Thyroid gland (tissue), 4 donors: Measurements from ENCODE around the gene VENTX. TPM values are rescaled to one million over a fixed set of nuclear protein-coding genes. Genes with fewer than 3 reads are reported as not detected.

ENCODE experiments used
- DNase-seq, 2 donors: peaks; one replicate each; pipeline ENCODE4 v3.0.0-alpha.2; 2019
- H3K27ac ChIP-seq, 3 donors: fragments of 200-600 bp; sonication (generic); 1 replicate in 2 of 3; 2 replicates in 1 of 3; pipeline ENCODE4 v1.5.1; 2016 to 2019; ENCODE audit warnings: mild to moderate bottlenecking in 1 of 3, moderate library complexity in 1 of 3
- H3K27me3 ChIP-seq: fragments of 200-600 bp; sonication (generic); one replicate; pipeline ENCODE4 v1.5.1; 2019
- H3K36me3 ChIP-seq, 2 donors: fragments of 200-600 bp; sonication (generic); one replicate each; pipeline ENCODE4 v1.5.1; 2016 to 2019
- H3K4me1 ChIP-seq, 2 donors: fragments of 200-600 bp; sonication (generic); one replicate each; pipeline ENCODE4 v1.5.1; 2017 to 2019
- H3K4me3 ChIP-seq, 3 donors: fragments of 200-600 bp; sonication (generic); replicated peaks in 1 of 3; 1 replicate in 2 of 3; 2 replicates in 1 of 3; pipeline ENCODE4 v1.5.1; 2016; ENCODE audit warnings: mild to moderate bottlenecking in 1 of 3
- H3K9me3 ChIP-seq: fragments of 200-600 bp; sonication (generic); one replicate; pipeline ENCODE4 v1.5.1; 2017
- POLR2A ChIP-seq, 2 donors: fragments of 450-650 bp; IDR thresholded peaks; one replicate each; pipeline ENCODE4 v1.6.1; 2017; ENCODE audit warnings: antibody characterized with exemption in 2 of 2, mild to moderate bottlenecking in 2 of 2, moderate library complexity in 1 of 2
- WGBS, 2 donors: methylation state at CpG; one replicate each; pipeline ENCODE4 v1.1.5; 2017; 5-methylcytosine and 5-hydroxymethylcytosine counted together
- intact Hi-C: fragments of 100-400 bp; cut with DNase I; formaldehyde crosslinking; loops from one replicate; pipeline ENCODE4 v1.15.1; 2023
- total RNA-seq, 4 donors: library from RNA; depleted of rRNA; stranded (reverse); fragments of >200 nt; gene quantifications; one replicate each; pipeline ENCODE4 v1.2.3, GENCODE V29; 2016
- TF ChIP-seq, protein P1 (sequence below), 6 experiments: fragments of 200-600 bp in 3 of 6; fragments of 450-650 bp in 3 of 6; sonication (generic) in 3 of 6; IDR thresholded peaks; one replicate each; pipeline ENCODE4 v1.5.1; 2016 to 2019; ENCODE audit warnings: antibody characterized with exemption in 6 of 6, mild to moderate bottlenecking in 2 of 6, inconsistent platforms in 1 of 6, moderate library complexity in 1 of 6

Gene VENTX
- total RNA-seq, 4 donors from 2014 or later = 0.40 to 1.3 (median 0.63) TPM; not detected in 1

DNA sequence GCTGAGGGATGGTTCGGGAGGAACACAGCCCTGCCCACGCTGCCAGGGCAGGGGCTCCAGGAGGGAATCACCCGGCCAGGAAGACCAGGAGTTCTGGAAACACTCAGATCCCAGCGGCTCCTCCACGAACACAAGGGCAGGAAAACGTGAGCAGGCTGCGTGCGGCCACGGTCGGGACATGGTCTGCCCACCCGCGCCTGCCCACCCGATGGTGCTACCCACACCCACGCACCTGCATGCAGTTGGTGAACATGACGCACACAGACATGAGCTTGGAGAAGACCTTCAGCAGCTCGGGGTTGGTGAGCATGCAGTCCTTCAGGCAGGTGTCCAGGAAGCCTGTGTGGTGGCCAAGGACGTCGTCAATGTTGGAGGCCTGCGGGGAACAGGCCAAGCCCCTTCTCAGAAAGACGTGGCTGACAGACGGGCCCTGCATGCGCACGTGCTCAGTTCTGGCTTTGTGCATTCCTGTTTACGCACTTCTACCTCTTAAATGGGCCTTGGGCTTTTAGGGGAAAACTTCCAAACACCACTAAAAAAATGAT is 45.3 kb downstream of the VENTX start:
- no peak for TF ChIP-seq POLR2A (IDR thresholded peaks at IDR 0.05)
- TF ChIP-seq, protein P1, sequence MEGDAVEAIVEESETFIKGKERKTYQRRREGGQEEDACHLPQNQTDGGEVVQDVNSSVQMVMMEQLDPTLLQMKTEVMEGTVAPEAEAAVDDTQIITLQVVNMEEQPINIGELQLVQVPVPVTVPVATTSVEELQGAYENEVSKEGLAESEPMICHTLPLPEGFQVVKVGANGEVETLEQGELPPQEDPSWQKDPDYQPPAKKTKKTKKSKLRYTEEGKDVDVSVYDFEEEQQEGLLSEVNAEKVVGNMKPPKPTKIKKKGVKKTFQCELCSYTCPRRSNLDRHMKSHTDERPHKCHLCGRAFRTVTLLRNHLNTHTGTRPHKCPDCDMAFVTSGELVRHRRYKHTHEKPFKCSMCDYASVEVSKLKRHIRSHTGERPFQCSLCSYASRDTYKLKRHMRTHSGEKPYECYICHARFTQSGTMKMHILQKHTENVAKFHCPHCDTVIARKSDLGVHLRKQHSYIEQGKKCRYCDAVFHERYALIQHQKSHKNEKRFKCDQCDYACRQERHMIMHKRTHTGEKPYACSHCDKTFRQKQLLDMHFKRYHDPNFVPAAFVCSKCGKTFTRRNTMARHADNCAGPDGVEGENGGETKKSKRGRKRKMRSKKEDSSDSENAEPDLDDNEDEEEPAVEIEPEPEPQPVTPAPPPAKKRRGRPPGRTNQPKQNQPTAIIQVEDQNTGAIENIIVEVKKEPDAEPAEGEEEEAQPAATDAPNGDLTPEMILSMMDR (IDR thresholded peaks at IDR 0.05) = no peak

DNA sequence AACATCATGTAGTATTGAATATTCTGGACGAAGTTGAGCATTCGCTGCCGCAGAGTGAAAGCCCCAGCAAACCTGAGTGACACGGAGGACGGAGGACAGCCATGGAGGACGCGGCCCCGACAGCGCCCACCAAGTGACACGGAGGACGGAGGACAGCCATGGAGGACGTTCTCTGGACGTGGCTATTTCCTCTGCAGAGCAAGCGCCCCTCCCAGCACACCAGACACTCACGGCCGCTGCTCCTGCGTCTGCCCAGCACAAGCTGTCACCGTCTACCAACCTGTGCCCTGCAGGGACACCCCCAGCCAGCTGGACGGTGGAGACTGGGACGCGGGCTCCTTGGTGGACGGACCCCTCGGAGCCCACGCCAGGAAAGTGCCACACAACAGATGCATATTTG is 46.3 kb downstream of the VENTX start:
- no peaks in the 10 kb centered on the region for H3K4me1 ChIP-seq
- H3K36me3 ChIP-seq = peaks cover 76 to 78% of the 10 kb centered on the region in 2 donors
- H3K4me3 ChIP-seq = no peak overlapping the region
- DNase-seq = no peak
- H3K27me3 ChIP-seq = no peaks in the 10 kb centered on the region
- WGBS, 2 donors = 93 to 96% methylated on average over 24 of the region's 24 CpGs
- intact Hi-C loops = no loop called here
- no peak overlapping the region for H3K27ac ChIP-seq
- H3K9me3 ChIP-seq = no peaks in the 10 kb centered on the region
- no peak for TF ChIP-seq POLR2A (IDR thresholded peaks at IDR 0.05)
- TF ChIP-seq, protein P1 (IDR thresholded peaks at IDR 0.05) = no peak

More for the DNA sequence above, 45.3 kb downstream of the VENTX start:
- intact Hi-C loops = no loop called here
- Histone ChIP-seq H3K36me3 (peaks cover 68 to 69% of the 10 kb centered on the region in 2 donors), H3K27ac (no peak overlapping the region), H3K4me3 (no peak overlapping the region), H3K9me3 (no peaks in the 10 kb centered on the region), H3K4me1 (no peaks in the 10 kb centered on the region), H3K27me3 (no peaks in the 10 kb centered on the region)
- 92% methylated on average over 13 to 14 of the region's 24 CpGs for WGBS, 2 donors
- DNase-seq = no peak

DNA sequence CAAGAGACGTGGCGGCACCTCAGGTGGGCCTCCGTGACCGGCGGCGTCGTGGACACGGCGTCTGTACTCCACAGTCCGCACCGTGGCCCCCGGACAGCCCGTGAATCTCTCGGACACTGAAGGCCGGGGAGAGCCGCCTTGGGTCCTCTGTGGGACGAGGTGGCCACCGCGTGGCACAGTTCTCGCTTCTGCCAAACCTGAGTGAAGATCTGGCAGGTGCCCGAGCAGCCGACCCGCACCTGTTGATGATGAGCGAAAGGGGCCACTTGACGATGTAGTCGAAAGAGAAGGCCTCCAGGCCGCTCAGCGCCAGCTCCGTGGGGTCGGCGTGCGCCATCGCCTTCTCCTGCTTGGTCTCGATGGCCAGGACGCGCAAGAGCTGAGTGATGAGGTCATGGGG is 47.6 kb downstream of the VENTX start:
- no peak for TF ChIP-seq POLR2A (IDR thresholded peaks at IDR 0.05)
- TF ChIP-seq, protein P1 (IDR thresholded peaks at IDR 0.05) = no peak
- no peak overlapping the region for H3K27ac ChIP-seq
- peaks cover 77 to 85% of the 10 kb centered on the region in 2 donors for H3K36me3 ChIP-seq
- no peaks in the 10 kb centered on the region for H3K9me3 ChIP-seq
- WGBS, 2 donors = 93 to 97% methylated on average over 20 to 31 of the region's 36 CpGs
- no peaks in the 10 kb centered on the region for H3K27me3 ChIP-seq
- H3K4me3 ChIP-seq = no peak overlapping the region
- intact Hi-C loops = no loop called here
- DNase-seq = no peak
- H3K4me1 ChIP-seq = no peaks in the 10 kb centered on the region

DNA sequence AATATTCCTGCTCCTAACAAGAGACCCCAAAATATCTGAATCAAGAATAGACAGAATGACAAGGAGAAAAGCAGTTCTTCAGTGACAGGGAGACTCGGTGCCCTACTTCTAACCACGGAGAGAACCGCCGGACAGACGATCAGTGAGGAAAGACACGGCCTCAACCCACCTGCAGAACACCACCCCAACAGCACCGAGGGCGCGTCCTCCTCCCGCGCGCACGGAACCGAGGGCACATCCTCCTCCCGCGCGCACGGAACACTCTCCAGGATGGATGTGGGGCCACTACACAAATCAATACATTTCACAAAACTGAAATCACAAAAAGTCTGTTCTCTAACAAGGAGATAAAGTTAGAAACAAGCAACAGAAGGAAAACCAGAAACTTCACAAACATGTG is 48.7 kb downstream of the VENTX start:
- Histone ChIP-seq H3K4me3 (no peak overlapping the region), H3K36me3 (peaks cover 73 to 89% of the 10 kb centered on the region in 2 donors), H3K27me3 (no peaks in the 10 kb centered on the region), H3K9me3 (no peaks in the 10 kb centered on the region), H3K27ac (no peak overlapping the region), H3K4me1 (no peaks in the 10 kb centered on the region)
- TF ChIP-seq, protein P1 (IDR thresholded peaks at IDR 0.05) = no peak
- TF ChIP-seq POLR2A (IDR thresholded peaks at IDR 0.05) = no peak
- DNase-seq = no peak
- intact Hi-C loops = no loop called here
- WGBS, 2 donors = 91% methylated on average over 18 of the region's 18 CpGs

DNA sequence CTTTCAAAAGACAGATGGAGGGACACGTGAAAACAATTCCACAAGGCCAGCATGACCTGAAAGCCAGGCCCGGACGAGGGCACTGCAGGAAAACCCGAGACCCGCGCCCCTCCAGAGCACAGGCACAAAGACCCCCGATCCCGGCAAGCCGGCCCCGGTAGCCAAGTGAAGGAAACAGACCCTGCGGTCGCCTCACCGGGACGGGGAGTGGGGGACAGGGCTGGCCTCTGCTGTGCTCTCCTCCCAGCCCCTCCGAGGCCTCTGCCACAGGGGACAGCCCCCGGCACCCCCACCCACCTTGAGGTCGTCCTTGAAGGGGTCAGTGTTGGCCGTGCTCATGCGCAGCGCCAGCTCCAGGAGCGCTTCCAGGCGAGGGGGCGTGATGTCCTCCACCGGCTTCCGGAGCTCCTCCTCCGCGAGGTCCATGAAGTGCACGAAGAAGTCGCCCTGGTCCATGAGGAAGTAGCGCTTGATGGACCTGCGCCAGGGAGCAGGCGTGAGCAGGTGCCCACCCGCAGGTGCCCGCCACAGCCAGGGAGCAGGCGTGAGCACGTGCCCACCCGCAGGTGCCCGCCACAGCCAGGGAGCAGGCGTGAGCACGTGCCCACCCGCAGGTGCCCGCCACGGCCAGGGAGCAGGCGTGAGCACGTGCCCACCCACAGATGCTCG is 50.3 kb downstream of the VENTX start:
- no peak for TF ChIP-seq POLR2A (IDR thresholded peaks at IDR 0.05)
- TF ChIP-seq, protein P1 (IDR thresholded peaks at IDR 0.05) = no peak
- H3K9me3 ChIP-seq = no peaks in the 10 kb centered on the region
- no peak for DNase-seq
- WGBS, 2 donors = 97% methylated on average over 19 to 36 of the region's 46 CpGs
- intact Hi-C loops = no loop called here
- peaks cover 64 to 79% of the 10 kb centered on the region in 2 donors for H3K36me3 ChIP-seq
- no peaks in the 10 kb centered on the region for H3K27me3 ChIP-seq
- no peak overlapping the region for H3K27ac ChIP-seq
- H3K4me3 ChIP-seq = no peak overlapping the region
- H3K4me1 ChIP-seq = no peaks in the 10 kb centered on the region
